ENCODE data around the gene GYPC.

Gene GYPC

GRCh38 chr2:126729896-126730295 lies 73.9 kb downstream of the GYPC start:
- H3K4me3 ChIP-seq (ENCODE audit: low read length in 2 of 2), result no peak overlapping the region
- H3K27me3 ChIP-seq (ENCODE audit: control insufficient read depth in 2 of 2, insufficient read depth in 2 of 2, low read length in 2 of 2), result peaks cover 0 to 2% of the 10 kb centered on the region in 2 donors
- H3K4me1 ChIP-seq (ENCODE audit: control insufficient read depth in 2 of 2, insufficient read depth in 2 of 2, low read length in 2 of 2), result no peaks in the 10 kb centered on the region
- H3K27ac ChIP-seq (ENCODE audit: low read depth in 2 of 2, low read length in 2 of 2), result no peak overlapping the region
- no peaks in the 10 kb centered on the region for H3K9me3 ChIP-seq (ENCODE audit: control insufficient read depth in 2 of 2, low read length in 2 of 2)
- no peak overlapping the region for H3K9ac ChIP-seq (ENCODE audit: low read depth in 1 of 2, low read length in 2 of 2)
- H3K36me3 ChIP-seq (ENCODE audit: control insufficient read depth in 2 of 2, insufficient read depth in 2 of 2, low read length in 2 of 2), result no peaks in the 10 kb centered on the region

- no peaks in the 10 kb centered on the region for H3K9me3 ChIP-seq (ENCODE audit: control insufficient read depth in 2 of 2, low read length in 2 of 2)
Observed at GRCh38 chr2:126730655-126731054, 74.7 kb downstream of the GYPC start.

GRCh38 chr2:126731353-126731752 lies 75.4 kb downstream of the GYPC start:
- no peak overlapping the region for H3K9ac ChIP-seq (ENCODE audit: low read depth in 1 of 2, low read length in 2 of 2)
- H3K36me3 ChIP-seq (ENCODE audit: control insufficient read depth in 2 of 2, insufficient read depth in 2 of 2, low read length in 2 of 2), result no peaks in the 10 kb centered on the region
- no peak overlapping the region for H3K4me3 ChIP-seq (ENCODE audit: low read length in 2 of 2)
- H3K4me1 ChIP-seq (ENCODE audit: control insufficient read depth in 2 of 2, insufficient read depth in 2 of 2, low read length in 2 of 2), result no peaks in the 10 kb centered on the region
- H3K27ac ChIP-seq (ENCODE audit: low read depth in 2 of 2, low read length in 2 of 2), result no peak overlapping the region
- H3K9me3 ChIP-seq (ENCODE audit: control insufficient read depth in 2 of 2, low read length in 2 of 2), result no peaks in the 10 kb centered on the region
- peaks cover 0 to 2% of the 10 kb centered on the region in 2 donors for H3K27me3 ChIP-seq (ENCODE audit: control insufficient read depth in 2 of 2, insufficient read depth in 2 of 2, low read length in 2 of 2)

More at GRCh38 chr2:126730655-126731054, 74.7 kb downstream of the GYPC start:
- Histone ChIP-seq H3K4me3 (ENCODE audit: low read length in 2 of 2) (no peak overlapping the region), H3K27me3 (ENCODE audit: control insufficient read depth in 2 of 2, insufficient read depth in 2 of 2, low read length in 2 of 2) (peaks cover 0 to 2% of the 10 kb centered on the region in 2 donors), H3K4me1 (ENCODE audit: control insufficient read depth in 2 of 2, insufficient read depth in 2 of 2, low read length in 2 of 2) (no peaks in the 10 kb centered on the region), H3K9ac (ENCODE audit: low read depth in 1 of 2, low read length in 2 of 2) (no peak overlapping the region), H3K27ac (ENCODE audit: low read depth in 2 of 2, low read length in 2 of 2) (no peak overlapping the region), H3K36me3 (ENCODE audit: control insufficient read depth in 2 of 2, insufficient read depth in 2 of 2, low read length in 2 of 2) (no peaks in the 10 kb centered on the region)

GRCh38 chr2:126732682-126733245 lies 76.8 kb downstream of the GYPC start:
- no peak overlapping the region for H3K9ac ChIP-seq (ENCODE audit: low read depth in 1 of 2, low read length in 2 of 2)
- no peaks in the 10 kb centered on the region for H3K4me1 ChIP-seq (ENCODE audit: control insufficient read depth in 2 of 2, insufficient read depth in 2 of 2, low read length in 2 of 2)
- no peaks in the 10 kb centered on the region for H3K36me3 ChIP-seq (ENCODE audit: control insufficient read depth in 2 of 2, insufficient read depth in 2 of 2, low read length in 2 of 2)
- H3K27ac ChIP-seq (ENCODE audit: low read depth in 2 of 2, low read length in 2 of 2), result no peak overlapping the region
- H3K4me3 ChIP-seq (ENCODE audit: low read length in 2 of 2), result no peak overlapping the region
- H3K27me3 ChIP-seq (ENCODE audit: control insufficient read depth in 2 of 2, insufficient read depth in 2 of 2, low read length in 2 of 2), result peaks cover 0 to 2% of the 10 kb centered on the region in 2 donors
- no peaks in the 10 kb centered on the region for H3K9me3 ChIP-seq (ENCODE audit: control insufficient read depth in 2 of 2, low read length in 2 of 2)

- no peaks in the 10 kb centered on the region for H3K4me1 ChIP-seq (ENCODE audit: control insufficient read depth in 2 of 2, insufficient read depth in 2 of 2, low read length in 2 of 2)
- no peaks in the 10 kb centered on the region for H3K36me3 ChIP-seq (ENCODE audit: control insufficient read depth in 2 of 2, insufficient read depth in 2 of 2, low read length in 2 of 2)
- H3K27ac ChIP-seq (ENCODE audit: low read depth in 2 of 2, low read length in 2 of 2), result no peak overlapping the region
- H3K27me3 ChIP-seq (ENCODE audit: control insufficient read depth in 2 of 2, insufficient read depth in 2 of 2, low read length in 2 of 2), result peaks cover 0 to 2% of the 10 kb centered on the region in 2 donors
- H3K4me3 ChIP-seq (ENCODE audit: low read length in 2 of 2), result no peak overlapping the region
- H3K9me3 ChIP-seq (ENCODE audit: control insufficient read depth in 2 of 2, low read length in 2 of 2), result no peaks in the 10 kb centered on the region
- no peak overlapping the region for H3K9ac ChIP-seq (ENCODE audit: low read depth in 1 of 2, low read length in 2 of 2)
Observed at GRCh38 chr2:126733795-126734194, 77.8 kb downstream of the GYPC start.

- H3K27me3 ChIP-seq (ENCODE audit: control insufficient read depth in 2 of 2, insufficient read depth in 2 of 2, low read length in 2 of 2), result peaks cover 0 to 2% of the 10 kb centered on the region in 2 donors
- H3K9me3 ChIP-seq (ENCODE audit: control insufficient read depth in 2 of 2, low read length in 2 of 2), result no peaks in the 10 kb centered on the region
- no peak overlapping the region for H3K4me3 ChIP-seq (ENCODE audit: low read length in 2 of 2)
- H3K4me1 ChIP-seq (ENCODE audit: control insufficient read depth in 2 of 2, insufficient read depth in 2 of 2, low read length in 2 of 2), result no peaks in the 10 kb centered on the region
- no peaks in the 10 kb centered on the region for H3K36me3 ChIP-seq (ENCODE audit: control insufficient read depth in 2 of 2, insufficient read depth in 2 of 2, low read length in 2 of 2)
- H3K27ac ChIP-seq (ENCODE audit: low read depth in 2 of 2, low read length in 2 of 2), result no peak overlapping the region
- no peak overlapping the region for H3K9ac ChIP-seq (ENCODE audit: low read depth in 1 of 2, low read length in 2 of 2)
Observed at GRCh38 chr2:126736133-126736874, 80.3 kb downstream of the GYPC start.

GRCh38 chr2:126739141-126739540 lies 83.2 kb downstream of the GYPC start:
- Histone ChIP-seq H3K9me3 (ENCODE audit: control insufficient read depth in 2 of 2, low read length in 2 of 2) (no peaks in the 10 kb centered on the region), H3K4me3 (ENCODE audit: low read length in 2 of 2) (no peak overlapping the region), H3K36me3 (ENCODE audit: control insufficient read depth in 2 of 2, insufficient read depth in 2 of 2, low read length in 2 of 2) (no peaks in the 10 kb centered on the region), H3K9ac (ENCODE audit: low read depth in 1 of 2, low read length in 2 of 2) (no peak overlapping the region), H3K27me3 (ENCODE audit: control insufficient read depth in 2 of 2, insufficient read depth in 2 of 2, low read length in 2 of 2) (no peaks in the 10 kb centered on the region), H3K4me1 (ENCODE audit: control insufficient read depth in 2 of 2, insufficient read depth in 2 of 2, low read length in 2 of 2) (no peaks in the 10 kb centered on the region), H3K27ac (ENCODE audit: low read depth in 2 of 2, low read length in 2 of 2) (no peak overlapping the region)

GRCh38 chr2:126744640-126745039 lies 88.7 kb downstream of the GYPC start:
- Histone ChIP-seq H3K36me3 (ENCODE audit: control insufficient read depth in 2 of 2, insufficient read depth in 2 of 2, low read length in 2 of 2) (no peaks in the 10 kb centered on the region), H3K4me1 (ENCODE audit: control insufficient read depth in 2 of 2, insufficient read depth in 2 of 2, low read length in 2 of 2) (no peaks in the 10 kb centered on the region), H3K9me3 (ENCODE audit: control insufficient read depth in 2 of 2, low read length in 2 of 2) (no peaks in the 10 kb centered on the region), H3K9ac (ENCODE audit: low read depth in 1 of 2, low read length in 2 of 2) (no peak overlapping the region), H3K4me3 (ENCODE audit: low read length in 2 of 2) (no peak overlapping the region), H3K27me3 (ENCODE audit: control insufficient read depth in 2 of 2, insufficient read depth in 2 of 2, low read length in 2 of 2) (no peaks in the 10 kb centered on the region), H3K27ac (ENCODE audit: low read depth in 2 of 2, low read length in 2 of 2) (no peak overlapping the region)

All from mucosa of rectum (tissue), 2 donors.